Muscle of arm (tissue), 12 donors: ENCODE results near the gene ZSCAN10. TPM values are rescaled to one million over a fixed set of nuclear protein-coding genes. Genes with fewer than 3 reads are reported as not detected.
A peak's percentile ranks its signal among the peaks of the same experiment; 100 is the strongest.

Experiments used
- DNase-seq: peaks from one replicate; pipeline ENCODE4 v3.0.0-alpha.2; 2013
- polyA plus RNA-seq, 12 donors: library from polyadenylated mRNA; unstranded; fragments of 120-200 nt; gene quantifications; one replicate each; pipeline ENCODE4 v1.2.1, GENCODE V29; 2013; ENCODE audit not compliant: insufficient read length in 12 of 12

Gene ZSCAN10
- polyA plus RNA-seq, 12 donors: 0.22 to 0.67 (median 0.31) TPM; not detected in 4

DNA sequence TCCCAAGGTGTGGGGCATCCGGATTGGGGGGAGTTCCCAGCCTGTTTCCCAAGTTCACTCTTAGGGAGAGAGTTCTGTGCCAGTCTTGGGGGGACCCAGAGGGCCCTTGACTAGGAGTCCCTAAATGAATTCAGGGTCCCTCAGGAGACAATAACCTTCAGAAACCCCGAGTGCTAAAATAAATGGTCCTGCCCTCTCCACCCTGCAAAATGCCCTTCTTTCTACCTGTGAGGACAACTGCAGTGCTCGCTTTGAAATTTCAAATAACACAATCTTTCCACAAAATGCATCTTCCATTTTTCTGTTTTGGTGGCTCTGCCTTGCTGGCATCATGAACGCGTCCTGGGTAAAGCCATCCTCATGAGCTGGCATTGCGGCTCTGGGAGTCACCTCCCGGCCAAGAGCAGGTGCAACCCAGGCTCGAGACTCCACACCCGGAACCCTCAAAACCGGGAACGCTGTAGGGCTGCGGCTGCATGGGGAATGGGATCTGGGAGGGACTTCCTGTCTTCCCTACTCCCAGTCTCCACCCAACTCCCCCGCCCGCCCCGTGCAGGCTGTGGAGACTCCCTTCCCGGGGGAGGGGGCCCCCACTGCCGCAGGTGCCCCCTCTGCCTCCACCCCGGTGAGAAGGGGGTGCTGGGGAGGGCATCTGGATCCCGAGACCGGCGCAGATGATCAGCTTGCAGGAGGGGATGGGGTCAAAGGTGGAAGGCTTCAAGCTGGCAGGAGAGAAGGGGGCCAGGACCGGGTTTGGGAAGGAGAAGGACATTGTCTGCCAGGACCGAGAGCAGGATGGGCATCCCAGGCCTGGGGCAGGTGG is 13.2 kb upstream of the ZSCAN10 start, which contains the start of gene ZNF205:
TSS of gene ZNF205 (plus strand) at position 529 of the 823 bp plus-strand sequence. CDS start 845 bp downstream, outside the sequence.
- peak; percentile 64 for DNase-seq

GRCh38 chr16:3106205-3106928 is 7.3 kb upstream of the ZSCAN10 start:
- peak; percentile 85 for DNase-seq

GRCh38 chr16:3101841-3102470 is 2.9 kb upstream of the ZSCAN10 start:
- DNase-seq: no peak

GRCh38 chr16:3101018-3101840 is 2.1 kb upstream of the ZSCAN10 start:
- DNase-seq: no peak

DNA sequence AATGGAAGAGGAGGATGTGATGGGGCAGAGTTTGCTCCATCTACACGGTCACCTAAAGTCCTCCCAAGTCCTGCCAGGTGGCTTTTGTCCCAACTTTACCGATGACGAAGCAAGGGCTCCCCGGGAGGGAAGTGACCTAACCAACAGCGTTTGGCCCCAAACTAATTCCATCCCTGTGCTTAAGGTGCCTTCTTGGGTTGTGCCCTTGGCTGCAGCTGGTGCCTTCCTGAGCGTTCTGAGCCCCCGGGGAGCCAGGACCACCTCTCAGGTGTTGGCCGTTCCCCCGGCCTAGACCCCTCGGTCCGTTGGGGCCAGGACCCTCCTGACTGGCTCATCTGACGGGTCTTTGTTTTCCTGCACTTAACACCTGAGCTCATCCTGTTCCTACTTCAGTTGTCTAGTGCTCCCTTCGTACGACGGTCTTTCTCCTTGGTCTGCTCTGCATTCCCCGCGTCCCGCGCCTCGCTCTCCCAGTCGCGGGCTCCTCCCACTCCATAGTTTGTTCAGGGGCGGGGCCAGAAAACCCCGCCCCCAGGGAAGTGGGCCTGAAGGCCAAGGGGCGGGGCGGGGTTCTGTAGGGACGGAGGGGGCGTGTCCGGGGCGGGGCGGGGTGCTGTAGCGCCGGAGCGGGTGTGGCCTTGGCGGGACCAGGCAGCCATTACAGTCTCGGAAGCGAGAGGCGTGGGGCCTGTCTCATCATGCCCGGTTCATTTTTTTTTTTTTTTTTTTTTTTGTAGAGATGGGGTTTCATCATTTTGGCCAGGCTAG is 822 bp upstream of the ZSCAN10 start:
- DNase-seq: peak; percentile 77

DNA sequence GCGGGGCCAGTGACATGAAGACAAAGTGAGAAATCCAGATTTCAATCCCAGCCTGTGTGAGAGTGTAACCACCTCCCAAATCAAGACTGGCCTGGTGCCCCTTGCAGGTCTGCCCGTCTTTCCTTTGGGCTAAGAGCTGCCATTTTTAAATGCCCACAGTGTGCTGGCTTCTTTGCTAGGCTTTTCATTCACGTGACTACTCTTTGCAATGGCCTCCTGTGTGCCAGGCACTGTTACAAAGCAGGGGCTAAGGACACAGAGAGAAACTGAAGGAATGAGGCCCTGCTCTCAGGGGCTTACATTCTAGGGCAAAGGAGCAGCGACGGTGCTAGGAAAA is 269 bp upstream of the ZSCAN10 start:
- no peak for DNase-seq

- DNase-seq: no peak
Observed at GRCh38 chr16:3097266-3097665, 1.8 kb downstream of the ZSCAN10 start.

GRCh38 chr16:3096362-3096761 is 2.7 kb downstream of the ZSCAN10 start:
- DNase-seq: no peak

DNA sequence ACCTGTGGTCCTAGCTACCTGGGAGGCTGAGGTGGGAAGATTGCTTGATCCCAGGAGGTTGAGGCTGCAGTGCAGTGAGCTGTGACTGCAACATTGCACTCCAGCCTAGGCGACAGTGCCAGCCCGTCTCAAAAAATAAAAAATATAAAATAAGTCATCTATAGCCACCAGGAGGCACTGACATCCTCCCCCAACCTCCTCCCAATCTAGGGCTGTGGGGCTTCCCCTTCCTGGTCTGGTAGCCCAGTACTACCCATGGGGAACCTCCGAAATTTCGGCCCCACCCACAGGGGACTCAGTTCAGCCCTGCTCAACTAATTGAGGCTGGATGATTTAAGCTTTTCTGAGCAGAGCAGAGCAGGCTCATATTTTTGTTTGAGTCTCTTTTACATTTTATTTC is 3.2 kb downstream of the ZSCAN10 start:
- no peak for DNase-seq

GRCh38 chr16:3094289-3095027 is 4.6 kb downstream of the ZSCAN10 start:
- DNase-seq: no peak

- no peak for DNase-seq
Observed at GRCh38 chr16:3092501-3092941, 6.6 kb downstream of the ZSCAN10 start.

GRCh38 chr16:3091551-3091950 is 7.5 kb downstream of the ZSCAN10 start:
- no peak for DNase-seq

GRCh38 chr16:3089717-3090592 is 9.1 kb downstream of the ZSCAN10 start:
- no peak for DNase-seq

GRCh38 chr16:3088925-3089716 is 10.0 kb downstream of the ZSCAN10 start:
- DNase-seq: no peak

DNA sequence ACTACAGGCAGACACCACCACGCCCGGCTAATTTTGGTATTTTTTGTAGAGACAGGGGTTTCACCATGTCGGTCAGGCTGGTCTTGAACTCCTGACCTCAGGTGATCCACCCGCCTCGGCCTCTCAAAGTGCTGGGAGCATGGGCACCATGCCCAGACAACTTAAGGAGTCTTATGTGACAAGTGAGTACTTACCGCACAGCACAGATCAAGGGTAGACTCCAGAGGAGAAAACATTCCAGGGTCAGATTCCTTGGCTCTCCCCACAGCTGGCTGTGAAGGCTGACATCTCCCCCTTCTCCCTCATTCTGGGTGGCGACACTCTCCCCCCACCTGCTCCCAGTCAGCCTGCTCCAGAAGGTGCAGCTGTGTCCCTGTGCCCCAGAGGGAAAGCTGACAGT is 10.6 kb downstream of the ZSCAN10 start:
- DNase-seq: no peak

GRCh38 chr16:3087243-3088235 is 11.6 kb downstream of the ZSCAN10 start:
- DNase-seq: no peak
